ENCODE measurements around the gene HUNK. TPM values are rescaled to one million over a fixed set of nuclear protein-coding genes. Genes with fewer than 3 reads are reported as not detected.

HUNK gene
- total RNA-seq, 1 donor = under 0.01 TPM

GRCh38 chr21:32015461-32016139 is 142.8 kb downstream of the HUNK start:
- H3K36me3 ChIP-seq (ENCODE audit: insufficient read depth, low read length) = no peaks in the 10 kb centered on the region
- DNase-seq (ENCODE audit: insufficient read length, low spot score, missing footprints) = peak; percentile 30
- H2AFZ ChIP-seq (ENCODE audit: low read length) = no peak overlapping the region
- no peak for TF ChIP-seq CTCF (IDR thresholded peaks at IDR 0.05; ENCODE audit: extremely low read depth, low read depth, low read length)
- H3K4me3 ChIP-seq (ENCODE audit: insufficient read depth, low read length) = no peak overlapping the region
- no peak overlapping the region for H3K27ac ChIP-seq (ENCODE audit: low read depth, low read length)
- no peak overlapping the region for H3K4me2 ChIP-seq (ENCODE audit: insufficient read depth, low read length)
- H3K27me3 ChIP-seq (ENCODE audit: insufficient read depth, low read length) = no peaks in the 10 kb centered on the region
- no peaks in the 10 kb centered on the region for H3K79me2 ChIP-seq (ENCODE audit: insufficient read depth, low read length)
- no peaks in the 10 kb centered on the region for H4K20me1 ChIP-seq (ENCODE audit: insufficient read depth, low read length)
- no peaks in the 10 kb centered on the region for H3K4me1 ChIP-seq (ENCODE audit: insufficient read depth, low read length)
- no peaks in the 10 kb centered on the region for H3K9me3 ChIP-seq (ENCODE audit: low read depth, low read length)

DNA sequence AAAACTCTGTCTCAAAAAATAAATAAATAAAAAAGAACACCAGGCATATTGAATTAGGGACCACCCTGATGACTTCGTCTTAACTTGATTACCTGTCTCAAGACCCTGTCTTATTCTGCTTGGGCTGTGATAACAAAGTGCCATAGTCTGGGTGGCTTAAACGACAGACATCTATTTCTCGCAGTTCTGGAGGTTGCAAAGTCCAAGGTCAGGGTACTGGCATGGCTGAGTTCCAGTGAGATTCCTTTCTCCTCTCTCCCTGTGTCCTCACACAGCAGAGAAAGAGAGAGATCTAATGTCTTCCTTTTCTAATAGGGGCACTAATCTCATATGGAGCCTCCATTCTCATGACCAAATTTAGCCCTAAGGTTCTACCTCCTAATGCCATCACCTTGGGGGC is 145.6 kb downstream of the HUNK start:
- H3K9me3 ChIP-seq (ENCODE audit: low read depth, low read length) = no peaks in the 10 kb centered on the region
- H3K36me3 ChIP-seq (ENCODE audit: insufficient read depth, low read length) = no peaks in the 10 kb centered on the region
- no peak overlapping the region for H2AFZ ChIP-seq (ENCODE audit: low read length)
- H4K20me1 ChIP-seq (ENCODE audit: insufficient read depth, low read length) = no peaks in the 10 kb centered on the region
- no peaks in the 10 kb centered on the region for H3K27me3 ChIP-seq (ENCODE audit: insufficient read depth, low read length)
- H3K4me2 ChIP-seq (ENCODE audit: insufficient read depth, low read length) = no peak overlapping the region
- TF ChIP-seq CTCF (IDR thresholded peaks at IDR 0.05; ENCODE audit: extremely low read depth, low read depth, low read length) = no peak
- no peak overlapping the region for H3K27ac ChIP-seq (ENCODE audit: low read depth, low read length)
- no peaks in the 10 kb centered on the region for H3K79me2 ChIP-seq (ENCODE audit: insufficient read depth, low read length)
- no peak for DNase-seq (ENCODE audit: insufficient read length, low spot score, missing footprints)
- H3K4me3 ChIP-seq (ENCODE audit: insufficient read depth, low read length) = no peak overlapping the region
- no peaks in the 10 kb centered on the region for H3K4me1 ChIP-seq (ENCODE audit: insufficient read depth, low read length)

- no peaks in the 10 kb centered on the region for H3K27me3 ChIP-seq (ENCODE audit: insufficient read depth, low read length)
- no peaks in the 10 kb centered on the region for H3K36me3 ChIP-seq (ENCODE audit: insufficient read depth, low read length)
- DNase-seq (ENCODE audit: insufficient read length, low spot score, missing footprints) = no peak
- no peak overlapping the region for H2AFZ ChIP-seq (ENCODE audit: low read length)
- H4K20me1 ChIP-seq (ENCODE audit: insufficient read depth, low read length) = no peaks in the 10 kb centered on the region
- no peak overlapping the region for H3K4me3 ChIP-seq (ENCODE audit: insufficient read depth, low read length)
- no peaks in the 10 kb centered on the region for H3K9me3 ChIP-seq (ENCODE audit: low read depth, low read length)
- no peaks in the 10 kb centered on the region for H3K4me1 ChIP-seq (ENCODE audit: insufficient read depth, low read length)
- no peak overlapping the region for H3K4me2 ChIP-seq (ENCODE audit: insufficient read depth, low read length)
- no peak overlapping the region for H3K27ac ChIP-seq (ENCODE audit: low read depth, low read length)
- no peak for TF ChIP-seq CTCF (IDR thresholded peaks at IDR 0.05; ENCODE audit: extremely low read depth, low read depth, low read length)
- H3K79me2 ChIP-seq (ENCODE audit: insufficient read depth, low read length) = no peaks in the 10 kb centered on the region
Observed at GRCh38 chr21:32020564-32020963, 147.7 kb downstream of the HUNK start.

GRCh38 chr21:32021319-32021994 is 148.6 kb downstream of the HUNK start:
- Histone ChIP-seq H3K36me3 (ENCODE audit: insufficient read depth, low read length) (no peaks in the 10 kb centered on the region), H4K20me1 (ENCODE audit: insufficient read depth, low read length) (no peaks in the 10 kb centered on the region), H3K79me2 (ENCODE audit: insufficient read depth, low read length) (no peaks in the 10 kb centered on the region), H2AFZ (ENCODE audit: low read length) (no peak overlapping the region), H3K4me3 (ENCODE audit: insufficient read depth, low read length) (no peak overlapping the region), H3K27ac (ENCODE audit: low read depth, low read length) (no peak overlapping the region), H3K27me3 (ENCODE audit: insufficient read depth, low read length) (no peaks in the 10 kb centered on the region), H3K4me1 (ENCODE audit: insufficient read depth, low read length) (no peaks in the 10 kb centered on the region), H3K9me3 (ENCODE audit: low read depth, low read length) (no peaks in the 10 kb centered on the region), H3K4me2 (ENCODE audit: insufficient read depth, low read length) (no peak overlapping the region)
- no peak for TF ChIP-seq CTCF (IDR thresholded peaks at IDR 0.05; ENCODE audit: extremely low read depth, low read depth, low read length)
- DNase-seq (ENCODE audit: insufficient read length, low spot score, missing footprints) = peak; percentile 72
